K562 (cell line): Measurements from ENCODE around the gene KCP. TPM values are rescaled to one million over a fixed set of nuclear protein-coding genes. Genes with fewer than 3 reads are reported as not detected.
A peak's percentile ranks its signal among the peaks of the same experiment; 100 is the strongest.

ENCODE experiments used
- FOXK2 ChIP-seq, 2 experiments: fragments of 450-650 bp; IDR thresholded peaks in 1 of 2; conservative IDR thresholded peaks in 1 of 2; 2 replicates each; pipeline ENCODE4 v1.6.1; 2016; ENCODE audit warnings: low read depth in 2 of 2, mild to moderate bottlenecking in 1 of 2
- HOXB6 ChIP-seq: fragments of 250-450 bp; sonication (Bioruptor Pico); IDR thresholded peaks from 2 replicates; pipeline ENCODE4 v1.5.1; 2022; ENCODE audit warnings: mild to moderate bottlenecking, borderline replicate concordance
- NCOA2 ChIP-seq, 2 experiments: fragments of 450-650 bp; IDR thresholded peaks; 2 replicates each; pipeline ENCODE4 v1.6.1; 2018; ENCODE audit warnings: mild to moderate bottlenecking in 2 of 2, moderate library complexity in 1 of 2; ENCODE audit not compliant: partially characterized antibody in 2 of 2
- NFIX ChIP-seq: fragments of 250-450 bp; sonication (Bioruptor Pico); IDR thresholded peaks from 2 replicates; pipeline ENCODE4 v1.4.0; 2020; ENCODE audit warnings: low read depth, mild to moderate bottlenecking, moderate library complexity
- PRMT5 ChIP-seq: sonication (generic); formaldehyde crosslinking; IDR thresholded peaks from 2 replicates; pipeline ENCODE4 v1.5.0; 2020; ENCODE audit warnings: missing genetic modification reagents
- PURB ChIP-seq: sonication (generic); formaldehyde crosslinking; IDR thresholded peaks from 2 replicates; pipeline ENCODE4 v1.9.0; 2021; ENCODE audit warnings: low read depth, mild to moderate bottlenecking, missing genetic modification reagents
- RBM17 ChIP-seq: fragments of 200-400 bp; formaldehyde crosslinking; IDR thresholded peaks from 2 replicates; pipeline ENCODE4 v1.6.1; 2017; ENCODE audit warnings: low read depth, mild to moderate bottlenecking, low read length, borderline replicate concordance
- TEAD4 ChIP-seq, 2 experiments: sonication (generic) in 1 of 2; formaldehyde crosslinking in 1 of 2; IDR thresholded peaks; 2 replicates each; pipeline versions ENCODE4 v1.6.1 to v1.8.0; 2012 to 2022; ENCODE audit warnings: borderline replicate concordance in 1 of 2, inconsistent platforms in 1 of 2, low read length in 1 of 2, mild to moderate bottlenecking in 1 of 2, missing genetic modification reagents in 1 of 2
- TGIF2 ChIP-seq: sonication (generic); formaldehyde crosslinking; IDR thresholded peaks from 2 replicates; pipeline ENCODE4 v1.8.1; 2022; ENCODE audit warnings: mild to moderate bottlenecking, missing genetic modification reagents, moderate library complexity
- ZC3H11A ChIP-seq: IDR thresholded peaks from 2 replicates; pipeline ENCODE4 v1.6.1; 2012; ENCODE audit warnings: low read depth, low read length, improper control_type of control experiment
- ZNF354B ChIP-seq: fragments of 250-450 bp; sonication (Bioruptor Pico); IDR thresholded peaks from 2 replicates; pipeline ENCODE4 v1.4.0; 2020
- ZNF436 ChIP-seq: fragments of 250-450, 450-650 bp; sonication (Bioruptor Pico); formaldehyde crosslinking; IDR thresholded peaks from 2 replicates; pipeline ENCODE4 v1.7.0; 2020; ENCODE audit warnings: mild to moderate bottlenecking
- polyA plus RNA-seq, 8 experiments: library from polyadenylated mRNA; depleted of rRNA in 4 of 8; stranded (reverse) in 5 of 8; unstranded in 3 of 8; fragments of >200 nt; fragmentation: Nextera tagmentation in 2 of 8; fragmentation: Illumina TruSeq in 1 of 8; extraction: Ambion mirVana in 2 of 8; extraction: Trizol in 1 of 8; gene quantifications; 2 replicates each; pipeline versions ENCODE4 v1.2.1 to v1.2.3, GENCODE V29; 2011 to 2014; ENCODE audit warnings: inconsistent platforms in 1 of 8, missing spikeins in 1 of 8
- total RNA-seq, 7 experiments: library from RNA; depleted of rRNA in 6 of 7; stranded (reverse); fragments of >200 nt in 6 of 7; fragmentation: Illumina TruSeq in 2 of 7; extraction: Trizol in 2 of 7; gene quantifications; 2 replicates each; pipeline versions ENCODE4 v1.2.1 to v1.2.3, GENCODE V29; 2011 to 2021; ENCODE audit warnings: low replicate concordance in 1 of 7
- TF ChIP-seq, protein P1 (sequence below): sonication (generic); formaldehyde crosslinking; IDR thresholded peaks from 2 replicates; pipeline ENCODE4 v1.8.1; 2023; ENCODE audit warnings: mild to moderate bottlenecking, missing genetic modification reagents
- TF ChIP-seq, protein P2 (sequence below): fragments of 250-450 bp; sonication (Bioruptor Pico); IDR thresholded peaks from 2 replicates; pipeline ENCODE4 v1.5.0; 2021
- TF ChIP-seq, protein P3 (sequence below): sonication (generic); formaldehyde crosslinking; IDR thresholded peaks from 2 replicates; pipeline ENCODE4 v1.8.0; 2022; ENCODE audit warnings: mild to moderate bottlenecking, missing genetic modification reagents
- TF ChIP-seq, protein P4 (sequence below): sonication (generic); formaldehyde crosslinking; IDR thresholded peaks from 2 replicates; pipeline ENCODE4 v1.8.1; 2022; ENCODE audit warnings: missing genetic modification reagents
- TF ChIP-seq, protein P5 (sequence below): IDR thresholded peaks from 2 replicates; pipeline ENCODE4 v1.6.1; 2014; ENCODE audit warnings: antibody characterized with exemption

KCP gene
- total and polyA plus RNA-seq, 9 of the 15 experiments (the other 6 are each of a cell fraction or from before 2014, with no cell fraction given): 0.06 to 0.17 (median 0.12) TPM; not detected in 3

DNA sequence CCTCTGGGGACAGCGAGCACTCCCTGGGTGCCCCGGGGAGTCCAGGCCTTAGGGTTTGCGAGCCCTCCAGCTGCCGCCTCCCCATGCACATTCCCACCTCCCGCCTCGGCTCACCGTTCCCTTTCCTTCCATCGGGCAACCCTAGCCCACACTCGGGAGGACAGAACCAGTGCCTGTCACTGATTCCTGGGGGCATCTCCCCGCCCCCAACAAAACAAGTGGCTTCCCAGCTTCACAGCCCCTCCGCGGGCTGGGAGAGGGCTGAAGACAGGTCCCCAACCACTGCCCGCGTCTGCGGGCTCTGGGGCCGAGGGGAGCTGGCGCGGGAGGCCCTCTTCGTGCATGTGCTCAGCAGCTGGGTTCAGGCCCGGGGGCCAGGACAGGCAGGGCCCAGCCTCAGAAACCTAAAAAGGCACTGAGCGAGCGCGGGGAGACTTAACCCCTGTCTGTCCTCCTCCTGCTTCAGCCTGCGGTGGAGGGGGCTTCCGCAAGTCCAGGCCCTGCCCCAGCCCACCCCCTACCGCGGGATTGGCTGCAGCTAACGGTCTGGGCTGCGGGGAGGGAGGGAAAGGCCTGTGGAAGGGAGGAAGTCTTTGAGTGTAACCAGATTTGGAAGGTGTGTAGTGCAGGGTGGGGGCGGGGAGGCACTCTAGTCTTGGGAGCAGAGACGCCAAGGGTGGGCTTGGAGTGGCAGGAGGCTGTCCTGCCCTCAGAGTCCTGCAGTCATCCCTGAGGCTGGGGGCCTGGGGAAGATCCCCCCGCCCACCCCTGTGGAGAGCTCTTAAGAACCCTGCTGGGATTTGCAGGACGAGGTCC lies 79.1 kb downstream of the KCP start (continued):
- TF ChIP-seq ZNF354B (CRISPR knock-in tag): no peak
- TF ChIP-seq TGIF2 (CRISPR knock-in tag): peak; percentile 45; the same call in 1 of the 2 replicates
- TF ChIP-seq, protein P1, sequence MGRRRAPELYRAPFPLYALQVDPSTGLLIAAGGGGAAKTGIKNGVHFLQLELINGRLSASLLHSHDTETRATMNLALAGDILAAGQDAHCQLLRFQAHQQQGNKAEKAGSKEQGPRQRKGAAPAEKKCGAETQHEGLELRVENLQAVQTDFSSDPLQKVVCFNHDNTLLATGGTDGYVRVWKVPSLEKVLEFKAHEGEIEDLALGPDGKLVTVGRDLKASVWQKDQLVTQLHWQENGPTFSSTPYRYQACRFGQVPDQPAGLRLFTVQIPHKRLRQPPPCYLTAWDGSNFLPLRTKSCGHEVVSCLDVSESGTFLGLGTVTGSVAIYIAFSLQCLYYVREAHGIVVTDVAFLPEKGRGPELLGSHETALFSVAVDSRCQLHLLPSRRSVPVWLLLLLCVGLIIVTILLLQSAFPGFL (CRISPR knock-in tag): no peak
- TF ChIP-seq PURB (CRISPR knock-in tag): no peak
- TF ChIP-seq, protein P2, sequence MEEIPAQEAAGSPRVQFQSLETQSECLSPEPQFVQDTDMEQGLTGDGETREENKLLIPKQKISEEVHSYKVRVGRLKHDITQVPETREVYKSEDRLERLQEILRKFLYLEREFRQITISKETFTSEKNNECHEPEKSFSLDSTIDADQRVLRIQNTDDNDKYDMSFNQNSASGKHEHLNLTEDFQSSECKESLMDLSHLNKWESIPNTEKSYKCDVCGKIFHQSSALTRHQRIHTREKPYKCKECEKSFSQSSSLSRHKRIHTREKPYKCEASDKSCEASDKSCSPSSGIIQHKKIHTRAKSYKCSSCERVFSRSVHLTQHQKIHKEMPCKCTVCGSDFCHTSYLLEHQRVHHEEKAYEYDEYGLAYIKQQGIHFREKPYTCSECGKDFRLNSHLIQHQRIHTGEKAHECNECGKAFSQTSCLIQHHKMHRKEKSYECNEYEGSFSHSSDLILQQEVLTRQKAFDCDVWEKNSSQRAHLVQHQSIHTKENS (CRISPR knock-in tag): no peak
- no peak for TF ChIP-seq RBM17
- no peak for TF ChIP-seq ZC3H11A
- TF ChIP-seq, protein P3, sequence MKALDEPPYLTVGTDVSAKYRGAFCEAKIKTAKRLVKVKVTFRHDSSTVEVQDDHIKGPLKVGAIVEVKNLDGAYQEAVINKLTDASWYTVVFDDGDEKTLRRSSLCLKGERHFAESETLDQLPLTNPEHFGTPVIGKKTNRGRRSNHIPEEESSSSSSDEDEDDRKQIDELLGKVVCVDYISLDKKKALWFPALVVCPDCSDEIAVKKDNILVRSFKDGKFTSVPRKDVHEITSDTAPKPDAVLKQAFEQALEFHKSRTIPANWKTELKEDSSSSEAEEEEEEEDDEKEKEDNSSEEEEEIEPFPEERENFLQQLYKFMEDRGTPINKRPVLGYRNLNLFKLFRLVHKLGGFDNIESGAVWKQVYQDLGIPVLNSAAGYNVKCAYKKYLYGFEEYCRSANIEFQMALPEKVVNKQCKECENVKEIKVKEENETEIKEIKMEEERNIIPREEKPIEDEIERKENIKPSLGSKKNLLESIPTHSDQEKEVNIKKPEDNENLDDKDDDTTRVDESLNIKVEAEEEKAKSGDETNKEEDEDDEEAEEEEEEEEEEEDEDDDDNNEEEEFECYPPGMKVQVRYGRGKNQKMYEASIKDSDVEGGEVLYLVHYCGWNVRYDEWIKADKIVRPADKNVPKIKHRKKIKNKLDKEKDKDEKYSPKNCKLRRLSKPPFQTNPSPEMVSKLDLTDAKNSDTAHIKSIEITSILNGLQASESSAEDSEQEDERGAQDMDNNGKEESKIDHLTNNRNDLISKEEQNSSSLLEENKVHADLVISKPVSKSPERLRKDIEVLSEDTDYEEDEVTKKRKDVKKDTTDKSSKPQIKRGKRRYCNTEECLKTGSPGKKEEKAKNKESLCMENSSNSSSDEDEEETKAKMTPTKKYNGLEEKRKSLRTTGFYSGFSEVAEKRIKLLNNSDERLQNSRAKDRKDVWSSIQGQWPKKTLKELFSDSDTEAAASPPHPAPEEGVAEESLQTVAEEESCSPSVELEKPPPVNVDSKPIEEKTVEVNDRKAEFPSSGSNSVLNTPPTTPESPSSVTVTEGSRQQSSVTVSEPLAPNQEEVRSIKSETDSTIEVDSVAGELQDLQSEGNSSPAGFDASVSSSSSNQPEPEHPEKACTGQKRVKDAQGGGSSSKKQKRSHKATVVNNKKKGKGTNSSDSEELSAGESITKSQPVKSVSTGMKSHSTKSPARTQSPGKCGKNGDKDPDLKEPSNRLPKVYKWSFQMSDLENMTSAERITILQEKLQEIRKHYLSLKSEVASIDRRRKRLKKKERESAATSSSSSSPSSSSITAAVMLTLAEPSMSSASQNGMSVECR (CRISPR knock-in tag): no peak
- no peak for TF ChIP-seq ZNF436
- TF ChIP-seq FOXK2 (conservative IDR thresholded peaks at IDR 0.05 in 1 of 2, IDR thresholded peaks at IDR 0.05 in 1 of 2; ENCODE audit: low read depth in 2 of 2): no peak
- 0 out of 2 replicates have a peak, but pooled peaks have one; percentile 12 for TF ChIP-seq PRMT5 (CRISPR knock-in tag)
- no peak; the same call in 1 of the 2 replicates for TF ChIP-seq TEAD4 (IDR thresholded peaks at IDR 0.05; ENCODE audit: low read length)
- no peak for TF ChIP-seq TEAD4 (CRISPR knock-in tag; IDR thresholded peaks at IDR 0.05; ENCODE audit: borderline replicate concordance)
- TF ChIP-seq, protein P4, sequence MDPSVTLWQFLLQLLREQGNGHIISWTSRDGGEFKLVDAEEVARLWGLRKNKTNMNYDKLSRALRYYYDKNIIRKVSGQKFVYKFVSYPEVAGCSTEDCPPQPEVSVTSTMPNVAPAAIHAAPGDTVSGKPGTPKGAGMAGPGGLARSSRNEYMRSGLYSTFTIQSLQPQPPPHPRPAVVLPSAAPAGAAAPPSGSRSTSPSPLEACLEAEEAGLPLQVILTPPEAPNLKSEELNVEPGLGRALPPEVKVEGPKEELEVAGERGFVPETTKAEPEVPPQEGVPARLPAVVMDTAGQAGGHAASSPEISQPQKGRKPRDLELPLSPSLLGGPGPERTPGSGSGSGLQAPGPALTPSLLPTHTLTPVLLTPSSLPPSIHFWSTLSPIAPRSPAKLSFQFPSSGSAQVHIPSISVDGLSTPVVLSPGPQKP: no peak
- no peak for TF ChIP-seq NCOA2 (IDR thresholded peaks at IDR 0.05; ENCODE audit: partially characterized antibody in 2 of 2)
- TF ChIP-seq, protein P5, sequence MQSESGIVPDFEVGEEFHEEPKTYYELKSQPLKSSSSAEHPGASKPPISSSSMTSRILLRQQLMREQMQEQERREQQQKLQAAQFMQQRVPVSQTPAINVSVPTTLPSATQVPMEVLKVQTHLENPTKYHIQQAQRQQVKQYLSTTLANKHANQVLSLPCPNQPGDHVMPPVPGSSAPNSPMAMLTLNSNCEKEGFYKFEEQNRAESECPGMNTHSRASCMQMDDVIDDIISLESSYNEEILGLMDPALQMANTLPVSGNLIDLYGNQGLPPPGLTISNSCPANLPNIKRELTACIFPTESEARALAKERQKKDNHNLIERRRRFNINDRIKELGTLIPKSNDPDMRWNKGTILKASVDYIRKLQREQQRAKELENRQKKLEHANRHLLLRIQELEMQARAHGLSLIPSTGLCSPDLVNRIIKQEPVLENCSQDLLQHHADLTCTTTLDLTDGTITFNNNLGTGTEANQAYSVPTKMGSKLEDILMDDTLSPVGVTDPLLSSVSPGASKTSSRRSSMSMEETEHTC: no peak; the same call in 1 of the 2 replicates
- no peak for TF ChIP-seq NFIX (CRISPR knock-in tag)
- no peak for TF ChIP-seq HOXB6 (CRISPR knock-in tag)
